ENCODE measurements around the gene MFNG.
A peak's percentile ranks its signal among the peaks of the same experiment; 100 is the strongest.
"Not testable (repeated sequence)": the region's sequence is repeated elsewhere in the genome, so short reads cannot be mapped to it uniquely, and the experiment has no call there.

Gene MFNG, protein sequence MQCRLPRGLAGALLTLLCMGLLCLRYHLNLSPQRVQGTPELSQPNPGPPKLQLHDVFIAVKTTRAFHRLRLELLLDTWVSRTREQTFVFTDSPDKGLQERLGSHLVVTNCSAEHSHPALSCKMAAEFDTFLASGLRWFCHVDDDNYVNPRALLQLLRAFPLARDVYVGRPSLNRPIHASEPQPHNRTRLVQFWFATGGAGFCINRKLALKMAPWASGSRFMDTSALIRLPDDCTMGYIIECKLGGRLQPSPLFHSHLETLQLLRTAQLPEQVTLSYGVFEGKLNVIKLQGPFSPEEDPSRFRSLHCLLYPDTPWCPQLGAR

DNA sequence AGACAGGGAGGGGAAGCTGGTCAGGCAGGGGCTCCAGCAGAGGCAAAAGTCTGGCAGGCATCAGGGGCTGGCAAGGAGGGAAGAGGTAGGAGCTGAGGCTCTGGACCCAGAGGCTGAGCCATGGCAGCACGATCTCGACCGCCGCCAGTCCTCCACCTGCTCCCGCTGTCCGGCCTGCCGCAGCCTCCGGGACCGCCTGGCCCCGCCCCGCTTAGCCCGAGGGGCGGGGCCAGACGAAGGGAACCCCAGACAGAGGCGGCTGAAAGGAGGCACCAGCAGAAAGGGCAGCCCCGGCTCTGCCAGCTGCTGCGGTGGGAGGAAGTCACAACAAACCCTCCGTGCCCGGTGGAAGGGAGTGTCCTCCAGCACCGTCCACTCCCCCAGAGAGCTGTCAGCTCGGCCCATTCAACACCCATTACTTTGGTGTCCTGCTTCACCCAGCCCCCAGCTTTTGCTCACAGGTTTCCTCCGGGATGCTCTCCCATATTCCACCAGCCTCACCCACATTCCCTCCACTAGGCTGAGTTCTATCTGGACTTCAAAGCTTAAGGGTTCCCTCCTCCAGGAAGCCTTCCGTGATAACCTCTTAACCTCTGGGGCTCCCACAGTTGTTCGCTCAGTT lies at the start of gene MFNG:
TSS of gene MFNG (minus strand) at position 161 of the 622 bp plus-strand sequence. CDS start 207 bp downstream, outside the sequence.
- Histone ChIP-seq H3K4me3 (ENCODE audit: low read length in 2 of 2) (peak within 1 kb of the TSS in 1 of 2 donors; percentile 55), H3K9ac (ENCODE audit: low read length in 2 of 2) (peak within 1 kb of the TSS in 1 of 2 donors; percentile 15), H3K4me1 (ENCODE audit: control insufficient read depth, insufficient read depth, low read length) (peaks cover 4% of the 10 kb centered on the region), H3K27ac (ENCODE audit: low read length) (no peak within 1 kb of the TSS), H3K9me3 (ENCODE audit: control insufficient read depth in 2 of 2, low read length in 2 of 2) (no peaks in the 10 kb centered on the region), H3K27me3 (ENCODE audit: control insufficient read depth in 1 of 2, insufficient read depth in 2 of 2, low read length in 2 of 2) (peaks cover 19 to 28% of the 10 kb centered on the region in 2 donors), H3K36me3 (ENCODE audit: control insufficient read depth in 2 of 2, insufficient read depth in 2 of 2, low read length in 2 of 2) (no peaks in the 10 kb centered on the region)

DNA sequence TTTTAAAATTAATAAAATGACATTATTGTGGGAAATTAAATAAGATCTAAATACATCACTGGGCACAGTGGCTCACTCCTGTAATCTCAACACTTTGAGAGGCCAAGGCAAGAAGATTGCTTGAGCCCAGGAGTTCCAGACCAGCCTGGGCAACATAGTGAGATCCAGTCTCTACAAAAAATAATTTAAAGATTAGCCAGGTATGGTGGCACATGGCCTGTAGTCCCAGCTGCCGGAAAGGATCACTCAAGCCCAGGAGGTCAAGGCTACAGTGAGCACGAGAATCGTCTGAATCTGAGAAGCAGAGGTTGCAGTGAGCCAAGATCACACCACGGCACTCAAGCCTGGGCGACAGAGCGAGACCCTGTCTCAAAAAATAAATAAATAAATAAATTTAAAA lies 49.0 kb upstream of the MFNG start:
- no peak overlapping the region for H3K4me3 ChIP-seq (ENCODE audit: low read length in 2 of 2)
- no peak overlapping the region for H3K27ac ChIP-seq (ENCODE audit: low read length)

DNA sequence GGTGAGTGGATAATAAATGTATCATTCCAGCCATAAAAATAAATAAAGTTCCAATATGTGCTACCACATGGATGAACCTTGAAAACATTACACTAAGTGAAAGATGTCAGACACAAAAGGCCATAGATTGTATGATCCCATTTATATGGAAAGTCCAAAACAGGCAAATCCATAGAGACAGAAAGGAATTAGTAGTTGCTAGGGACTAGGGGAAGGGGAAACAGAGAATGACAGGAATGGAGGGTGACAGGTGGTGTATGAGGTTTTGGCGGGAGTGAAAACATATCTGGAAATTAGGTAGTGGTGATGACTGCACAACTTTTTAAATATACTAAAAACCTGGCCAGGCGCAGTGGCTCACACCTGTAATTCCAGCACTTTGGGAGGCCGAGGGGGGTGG lies 48.3 kb upstream of the MFNG start:
- no peak overlapping the region for H3K27ac ChIP-seq (ENCODE audit: low read length)

More for the DNA sequence above, 49.0 kb upstream of the MFNG start:
- H3K27me3 ChIP-seq (ENCODE audit: control insufficient read depth in 1 of 2, insufficient read depth in 2 of 2, low read length in 2 of 2) = peaks cover under 1 to 4% of the 10 kb centered on the region in 2 donors
- peaks cover 7% of the 10 kb centered on the region for H3K4me1 ChIP-seq (ENCODE audit: control insufficient read depth, insufficient read depth, low read length)
- H3K36me3 ChIP-seq (ENCODE audit: control insufficient read depth in 2 of 2, insufficient read depth in 2 of 2, low read length in 2 of 2) = no peaks in the 10 kb centered on the region
- no peak overlapping the region for H3K9ac ChIP-seq (ENCODE audit: low read length in 2 of 2)
- H3K9me3 ChIP-seq (ENCODE audit: control insufficient read depth in 2 of 2, low read length in 2 of 2) = no peaks in the 10 kb centered on the region

DNA sequence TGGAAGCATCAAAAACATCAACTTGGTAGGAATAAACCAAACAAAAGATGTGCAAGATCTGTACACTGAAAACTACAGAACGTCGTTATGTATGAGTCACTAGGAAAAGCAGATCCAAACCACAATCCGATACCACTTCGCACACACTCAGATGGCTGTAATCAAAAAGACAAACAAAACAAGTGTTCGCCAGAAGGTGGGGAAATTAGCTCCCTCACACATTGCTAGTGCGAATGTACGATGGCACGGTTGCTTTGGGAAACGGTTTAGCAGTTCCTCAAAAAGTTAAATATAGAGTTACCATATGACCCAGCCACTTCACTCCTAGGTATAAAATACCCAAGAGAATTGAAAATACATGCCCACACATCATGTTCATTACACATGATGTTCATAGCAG lies 47.8 kb upstream of the MFNG start:
- Histone ChIP-seq H3K4me1 (ENCODE audit: control insufficient read depth, insufficient read depth, low read length) (peaks cover 5% of the 10 kb centered on the region), H3K9me3 (ENCODE audit: control insufficient read depth in 2 of 2, low read length in 2 of 2) (no peaks in the 10 kb centered on the region), H3K4me3 (ENCODE audit: low read length in 2 of 2) (no peak overlapping the region), H3K36me3 (ENCODE audit: control insufficient read depth in 2 of 2, insufficient read depth in 2 of 2, low read length in 2 of 2) (no peaks in the 10 kb centered on the region), H3K27ac (ENCODE audit: low read length) (no peak overlapping the region), H3K27me3 (ENCODE audit: control insufficient read depth in 1 of 2, insufficient read depth in 2 of 2, low read length in 2 of 2) (peaks cover 1 to 3% of the 10 kb centered on the region in 2 donors), H3K9ac (ENCODE audit: low read length in 2 of 2) (no peak overlapping the region)

More for the DNA sequence above, 48.3 kb upstream of the MFNG start:
- Histone ChIP-seq H3K9ac (ENCODE audit: low read length in 2 of 2) (no peak overlapping the region), H3K9me3 (ENCODE audit: control insufficient read depth in 2 of 2, low read length in 2 of 2) (no peaks in the 10 kb centered on the region), H3K36me3 (ENCODE audit: control insufficient read depth in 2 of 2, insufficient read depth in 2 of 2, low read length in 2 of 2) (no peaks in the 10 kb centered on the region), H3K4me3 (ENCODE audit: low read length in 2 of 2) (no peak overlapping the region), H3K27me3 (ENCODE audit: control insufficient read depth in 1 of 2, insufficient read depth in 2 of 2, low read length in 2 of 2) (peaks cover 3% of the 10 kb centered on the region in 2 donors), H3K4me1 (ENCODE audit: control insufficient read depth, insufficient read depth, low read length) (peaks cover 7% of the 10 kb centered on the region)

DNA sequence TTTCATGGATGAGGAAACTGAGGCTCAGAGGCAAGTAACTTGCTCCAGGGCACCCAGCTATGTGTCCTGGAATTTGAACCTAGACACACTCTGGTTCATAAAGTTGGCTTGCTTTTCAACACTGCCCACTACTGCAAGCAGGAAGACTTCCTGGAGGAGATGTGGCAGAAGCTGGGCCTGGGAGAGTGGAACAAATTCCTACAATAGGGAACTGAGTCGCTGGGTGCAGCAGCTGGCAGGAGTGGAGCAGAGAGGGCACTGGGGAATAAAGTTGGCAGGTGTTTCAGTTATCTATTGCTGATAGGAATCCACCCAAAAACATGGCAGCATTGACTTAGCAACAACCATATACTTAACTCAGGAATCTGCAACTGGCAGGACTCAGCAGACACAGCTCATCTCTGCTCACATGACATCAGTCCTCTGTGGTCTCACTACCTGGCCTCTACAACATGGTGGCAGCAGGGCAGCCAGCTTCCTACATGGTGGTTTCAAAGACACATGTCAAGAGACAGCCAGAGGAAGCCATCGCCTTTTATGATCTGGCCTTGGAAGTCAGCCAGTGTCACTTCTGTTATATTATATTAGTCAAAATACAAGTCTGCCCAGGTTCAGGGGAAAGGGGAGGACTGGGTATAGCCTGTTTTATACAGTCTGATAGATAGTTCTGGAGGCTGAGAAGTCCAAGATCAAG lies 43.6 kb upstream of the MFNG start:
- no peak overlapping the region for H3K9ac ChIP-seq (ENCODE audit: low read length in 2 of 2)
- no peak overlapping the region for H3K4me3 ChIP-seq (ENCODE audit: low read length in 2 of 2)
- no peaks in the 10 kb centered on the region for H3K9me3 ChIP-seq (ENCODE audit: control insufficient read depth in 2 of 2, low read length in 2 of 2)
- peaks cover 5% of the 10 kb centered on the region for H3K4me1 ChIP-seq (ENCODE audit: control insufficient read depth, insufficient read depth, low read length)
- H3K27me3 ChIP-seq (ENCODE audit: control insufficient read depth in 1 of 2, insufficient read depth in 2 of 2, low read length in 2 of 2) = peaks cover 0 to 3% of the 10 kb centered on the region in 2 donors
- H3K27ac ChIP-seq (ENCODE audit: low read length) = no peak overlapping the region
- no peaks in the 10 kb centered on the region for H3K36me3 ChIP-seq (ENCODE audit: control insufficient read depth in 2 of 2, insufficient read depth in 2 of 2, low read length in 2 of 2)

DNA sequence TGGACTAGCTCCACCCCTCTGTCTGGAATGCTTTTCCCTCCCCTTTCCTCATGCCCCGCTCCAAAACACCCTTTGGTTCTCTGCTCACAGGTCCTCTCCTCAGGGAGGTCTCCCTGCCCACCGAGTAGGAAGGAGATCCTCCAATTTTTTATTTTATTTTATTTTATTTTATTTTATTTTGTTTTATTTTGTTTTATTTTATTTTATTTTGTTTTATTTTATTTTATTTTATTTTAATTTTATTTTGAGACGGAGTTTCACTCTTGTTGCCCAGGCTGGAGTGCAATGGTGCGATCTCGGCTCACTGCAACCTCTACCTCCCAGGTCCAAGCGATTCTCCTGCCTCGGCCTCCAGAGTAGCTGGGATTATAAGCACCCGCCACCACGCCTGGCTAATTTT lies 41.8 kb upstream of the MFNG start:
- not testable (repeated sequence) for H3K9me3 ChIP-seq (ENCODE audit: control insufficient read depth in 2 of 2, low read length in 2 of 2)

DNA sequence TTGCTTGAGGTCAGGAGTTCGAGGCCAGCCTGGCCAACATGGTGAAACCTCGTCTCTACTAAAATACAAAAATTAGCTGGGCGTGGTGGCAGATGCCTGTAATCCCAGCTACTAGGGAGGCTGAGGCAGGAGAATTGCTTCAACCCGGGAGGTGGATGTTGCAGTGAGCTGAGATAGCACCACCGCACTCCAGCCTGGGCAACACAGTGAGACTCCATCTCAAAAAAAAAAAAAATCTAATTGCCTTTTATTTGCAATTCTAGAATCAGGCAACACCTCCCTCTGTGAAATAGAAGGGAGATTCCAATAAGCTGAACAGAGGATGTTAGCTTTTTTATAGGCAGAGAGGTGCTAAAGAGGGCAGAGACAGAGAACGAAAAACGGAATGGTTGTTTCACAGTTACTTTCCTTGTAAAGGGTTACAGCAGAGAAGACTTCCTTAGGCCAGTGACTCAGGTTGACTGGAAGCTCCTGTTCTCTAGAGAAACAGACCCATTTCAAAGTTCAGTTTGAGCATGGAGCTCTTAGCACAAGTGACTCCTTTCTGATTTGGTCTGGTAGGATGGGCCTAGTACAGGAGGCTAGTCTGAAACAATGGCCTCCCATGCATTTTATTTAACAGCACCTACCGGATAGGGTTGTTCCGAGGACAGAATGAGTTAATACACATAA lies 41.0 kb upstream of the MFNG start:
- not testable (repeated sequence) for H3K27ac ChIP-seq (ENCODE audit: low read length); H3K9me3 ChIP-seq (ENCODE audit: control insufficient read depth in 2 of 2, low read length in 2 of 2); H3K36me3 ChIP-seq (ENCODE audit: control insufficient read depth in 2 of 2, insufficient read depth in 2 of 2, low read length in 2 of 2); H3K27me3 ChIP-seq (ENCODE audit: control insufficient read depth in 1 of 2, insufficient read depth in 2 of 2, low read length in 2 of 2); H3K4me3 ChIP-seq (ENCODE audit: low read length in 2 of 2); H3K4me1 ChIP-seq (ENCODE audit: control insufficient read depth, insufficient read depth, low read length); H3K9ac ChIP-seq (ENCODE audit: low read length in 2 of 2)

More for the DNA sequence above, 41.8 kb upstream of the MFNG start:
- not testable (repeated sequence) for H3K4me1 ChIP-seq (ENCODE audit: control insufficient read depth, insufficient read depth, low read length); H3K27ac ChIP-seq (ENCODE audit: low read length); H3K4me3 ChIP-seq (ENCODE audit: low read length in 2 of 2); H3K9ac ChIP-seq (ENCODE audit: low read length in 2 of 2); H3K36me3 ChIP-seq (ENCODE audit: control insufficient read depth in 2 of 2, insufficient read depth in 2 of 2, low read length in 2 of 2); H3K27me3 ChIP-seq (ENCODE audit: control insufficient read depth in 1 of 2, insufficient read depth in 2 of 2, low read length in 2 of 2)

DNA sequence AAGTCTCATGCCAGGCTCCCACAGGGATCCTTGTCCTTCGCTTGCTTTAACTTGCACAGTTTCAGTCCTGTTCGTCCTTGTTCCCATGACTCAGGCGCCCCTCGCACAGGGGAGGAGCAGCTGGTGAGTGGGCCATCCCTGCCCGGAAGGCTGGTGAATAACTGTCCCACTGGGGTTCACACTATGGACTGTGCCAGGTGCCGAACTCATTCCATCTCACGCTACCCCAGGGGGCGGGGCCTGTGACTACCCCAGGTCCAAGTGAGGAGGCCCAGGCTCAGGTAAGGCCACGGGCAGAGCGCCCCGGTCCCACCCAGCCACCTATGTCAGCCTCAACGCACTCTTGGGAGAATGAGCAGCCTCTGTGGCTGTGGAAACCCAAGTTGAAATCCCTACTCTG lies 40.2 kb upstream of the MFNG start:
- Histone ChIP-seq H3K9me3 (ENCODE audit: control insufficient read depth in 2 of 2, low read length in 2 of 2) (no peaks in the 10 kb centered on the region), H3K27ac (ENCODE audit: low read length) (no peak overlapping the region), H3K4me1 (ENCODE audit: control insufficient read depth, insufficient read depth, low read length) (peaks cover 5% of the 10 kb centered on the region), H3K9ac (ENCODE audit: low read length in 2 of 2) (no peak overlapping the region), H3K4me3 (ENCODE audit: low read length in 2 of 2) (no peak overlapping the region), H3K36me3 (ENCODE audit: control insufficient read depth in 2 of 2, insufficient read depth in 2 of 2, low read length in 2 of 2) (no peaks in the 10 kb centered on the region), H3K27me3 (ENCODE audit: control insufficient read depth in 1 of 2, insufficient read depth in 2 of 2, low read length in 2 of 2) (peaks cover 9 to 10% of the 10 kb centered on the region in 2 donors)

DNA sequence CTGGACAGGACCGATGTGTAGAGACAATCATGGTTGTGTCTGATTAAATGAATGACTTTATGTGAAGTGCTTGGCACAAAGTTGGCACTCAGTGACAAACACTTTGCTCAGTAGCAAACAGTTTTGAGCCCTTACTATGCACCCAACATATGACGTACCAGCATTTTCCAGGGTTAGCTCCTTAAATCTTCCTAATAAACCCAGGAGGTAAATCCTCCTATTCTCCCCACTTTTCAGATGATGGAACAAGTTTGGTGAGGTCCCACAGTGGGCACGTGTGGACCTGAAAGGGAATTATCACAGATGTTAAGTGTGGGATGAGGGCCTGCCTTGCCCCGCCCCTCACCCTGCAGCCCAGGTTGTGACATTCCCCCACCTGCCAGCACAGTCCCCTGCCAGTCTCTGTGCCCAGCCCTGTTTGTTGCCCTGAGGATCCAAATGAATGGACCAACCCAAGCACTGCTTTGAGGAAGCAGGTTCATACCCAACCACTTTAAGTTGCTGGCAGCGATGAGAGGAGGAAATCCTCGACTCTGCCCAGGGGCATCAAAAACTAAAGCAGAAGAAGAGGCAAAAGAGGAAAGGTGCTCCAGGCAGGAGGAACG lies 39.7 kb upstream of the MFNG start:
- Histone ChIP-seq H3K27me3 (ENCODE audit: control insufficient read depth in 1 of 2, insufficient read depth in 2 of 2, low read length in 2 of 2) (peaks cover 11 to 15% of the 10 kb centered on the region in 2 donors), H3K4me3 (ENCODE audit: low read length in 2 of 2) (no peak overlapping the region), H3K36me3 (ENCODE audit: control insufficient read depth in 2 of 2, insufficient read depth in 2 of 2, low read length in 2 of 2) (no peaks in the 10 kb centered on the region), H3K27ac (ENCODE audit: low read length) (no peak overlapping the region), H3K9ac (ENCODE audit: low read length in 2 of 2) (no peak overlapping the region), H3K9me3 (ENCODE audit: control insufficient read depth in 2 of 2, low read length in 2 of 2) (no peaks in the 10 kb centered on the region), H3K4me1 (ENCODE audit: control insufficient read depth, insufficient read depth, low read length) (peaks cover 5% of the 10 kb centered on the region)

DNA sequence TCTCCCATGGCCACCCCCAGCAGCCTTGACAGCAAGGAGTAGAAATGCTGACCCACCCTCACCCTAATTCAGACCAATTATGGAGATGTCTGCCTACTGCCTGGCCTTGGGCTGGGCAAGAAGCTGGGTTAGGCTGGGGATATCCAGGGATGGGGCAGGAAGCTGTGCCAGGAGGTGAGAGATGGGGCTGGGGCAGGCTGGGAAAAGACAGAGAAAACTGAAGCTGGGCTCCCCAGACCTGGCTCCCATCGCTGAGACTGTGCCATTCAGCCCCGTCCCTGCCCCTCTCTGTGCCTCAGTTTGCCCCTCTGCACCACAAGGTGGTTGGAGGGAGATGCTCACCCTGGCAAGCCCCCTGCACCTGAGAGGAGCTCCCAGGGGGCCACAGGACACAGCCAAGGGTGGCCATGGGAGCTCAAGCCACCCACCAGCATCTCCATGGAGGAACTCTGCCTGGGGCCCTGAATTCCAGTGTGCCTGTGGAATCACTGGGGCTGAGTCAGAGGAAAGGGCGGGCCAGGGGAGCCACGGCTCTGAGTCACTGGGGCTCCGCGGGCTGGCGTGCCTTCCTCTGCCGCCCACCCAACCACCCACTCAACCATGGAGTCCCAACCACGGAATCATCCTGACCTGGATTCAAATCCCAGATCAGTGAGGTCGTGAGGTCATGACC lies 39.0 kb upstream of the MFNG start:
- H3K27me3 ChIP-seq (ENCODE audit: control insufficient read depth in 1 of 2, insufficient read depth in 2 of 2, low read length in 2 of 2) = peaks cover 15 to 17% of the 10 kb centered on the region in 2 donors
- H3K9me3 ChIP-seq (ENCODE audit: control insufficient read depth in 2 of 2, low read length in 2 of 2) = no peaks in the 10 kb centered on the region
- no peak overlapping the region for H3K4me3 ChIP-seq (ENCODE audit: low read length in 2 of 2)
- H3K36me3 ChIP-seq (ENCODE audit: control insufficient read depth in 2 of 2, insufficient read depth in 2 of 2, low read length in 2 of 2) = no peaks in the 10 kb centered on the region
- H3K4me1 ChIP-seq (ENCODE audit: control insufficient read depth, insufficient read depth, low read length) = peaks cover 5% of the 10 kb centered on the region
- no peak overlapping the region for H3K9ac ChIP-seq (ENCODE audit: low read length in 2 of 2)
- H3K27ac ChIP-seq (ENCODE audit: low read length) = no peak overlapping the region
